Measurements from ENCODE around the gene ASPSCR1.

DNA sequence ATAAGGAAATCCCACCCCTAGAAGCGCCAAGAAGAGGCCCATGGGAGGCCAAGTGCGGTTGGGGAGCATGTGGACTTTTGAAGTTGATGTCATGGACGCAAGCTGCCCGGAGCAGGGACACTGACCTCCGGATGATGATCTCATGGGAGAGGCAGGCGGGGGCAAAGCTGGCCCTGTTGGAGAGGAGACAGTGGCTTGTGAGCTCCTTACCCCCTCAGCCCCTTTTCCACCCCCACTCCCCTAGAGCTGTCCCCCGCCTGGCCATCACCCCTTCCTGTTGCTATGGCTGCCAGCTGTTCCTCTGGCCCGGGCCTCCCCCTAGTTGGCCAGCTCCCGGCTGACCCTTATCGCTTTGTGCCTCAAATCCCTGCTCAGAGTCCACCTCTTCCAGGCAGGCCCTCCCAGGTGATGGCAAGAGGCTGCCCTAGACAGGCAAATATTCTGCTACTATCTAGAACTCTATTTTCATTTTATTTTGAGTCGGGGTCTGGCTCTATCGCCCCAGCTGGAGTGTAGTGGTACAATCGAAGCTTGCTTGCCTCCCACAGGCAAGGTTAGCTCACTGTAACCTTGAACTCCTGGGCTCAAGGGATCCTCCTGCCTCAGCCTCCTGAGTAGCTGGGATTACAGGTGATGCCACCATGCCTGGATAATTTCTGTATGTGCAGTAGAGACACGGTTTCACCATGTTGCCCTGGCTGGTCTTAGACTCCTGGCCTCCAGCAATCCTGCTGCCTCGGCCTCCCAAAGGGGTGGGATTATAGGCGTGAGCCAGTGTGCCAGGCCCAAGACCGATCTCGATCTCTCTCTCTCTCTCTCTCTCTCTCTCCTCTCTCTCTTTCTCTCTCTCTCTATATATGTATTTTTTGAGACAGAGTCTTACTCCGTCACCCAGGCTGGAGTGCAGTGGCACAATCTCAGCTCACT, 23.0 kb upstream of the ASPSCR1 start:
- TF ChIP-seq ZKSCAN8 (CRISPR knock-in tag; IDR thresholded peaks at IDR 0.05): no peak
- TF ChIP-seq SMC3 (conservative IDR thresholded peaks at IDR 0.05; ENCODE audit: insufficient read depth, low read depth, low read length): no peak
- no peak for TF ChIP-seq PTBP1 (IDR thresholded peaks at IDR 0.05; ENCODE audit: low read depth, low read length)
- TF ChIP-seq POLR2A (conservative IDR thresholded peaks at IDR 0.05): no peak; the same call in 1 of the 2 replicates
- no peak for TF ChIP-seq BHLHE40 (IDR thresholded peaks at IDR 0.05; ENCODE audit: low read length)
- no peak for TF ChIP-seq TAF1 (IDR thresholded peaks at IDR 0.05; ENCODE audit: control insufficient read depth, extremely low read depth, insufficient read depth, low read length, severe bottlenecking)
- no peak for TF ChIP-seq ATF1 (CRISPR knock-in tag; IDR thresholded peaks at IDR 0.05)
- no peak for TF ChIP-seq ATF1 (tag; IDR thresholded peaks at IDR 0.05)
- no peak for TF ChIP-seq ZNF175 (CRISPR knock-in tag; IDR thresholded peaks at IDR 0.05; ENCODE audit: low read depth)
- TF ChIP-seq, protein P1, sequence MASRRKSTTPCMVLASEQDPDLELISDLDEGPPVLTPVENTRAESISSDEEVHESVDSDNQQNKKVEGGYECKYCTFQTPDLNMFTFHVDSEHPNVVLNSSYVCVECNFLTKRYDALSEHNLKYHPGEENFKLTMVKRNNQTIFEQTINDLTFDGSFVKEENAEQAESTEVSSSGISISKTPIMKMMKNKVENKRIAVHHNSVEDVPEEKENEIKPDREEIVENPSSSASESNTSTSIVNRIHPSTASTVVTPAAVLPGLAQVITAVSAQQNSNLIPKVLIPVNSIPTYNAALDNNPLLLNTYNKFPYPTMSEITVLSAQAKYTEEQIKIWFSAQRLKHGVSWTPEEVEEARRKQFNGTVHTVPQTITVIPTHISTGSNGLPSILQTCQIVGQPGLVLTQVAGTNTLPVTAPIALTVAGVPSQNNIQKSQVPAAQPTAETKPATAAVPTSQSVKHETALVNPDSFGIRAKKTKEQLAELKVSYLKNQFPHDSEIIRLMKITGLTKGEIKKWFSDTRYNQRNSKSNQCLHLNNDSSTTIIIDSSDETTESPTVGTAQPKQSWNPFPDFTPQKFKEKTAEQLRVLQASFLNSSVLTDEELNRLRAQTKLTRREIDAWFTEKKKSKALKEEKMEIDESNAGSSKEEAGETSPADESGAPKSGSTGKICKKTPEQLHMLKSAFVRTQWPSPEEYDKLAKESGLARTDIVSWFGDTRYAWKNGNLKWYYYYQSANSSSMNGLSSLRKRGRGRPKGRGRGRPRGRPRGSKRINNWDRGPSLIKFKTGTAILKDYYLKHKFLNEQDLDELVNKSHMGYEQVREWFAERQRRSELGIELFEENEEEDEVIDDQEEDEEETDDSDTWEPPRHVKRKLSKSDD (conservative IDR thresholded peaks at IDR 0.05; ENCODE audit: low read length): no peak
- TF ChIP-seq, protein P2, sequence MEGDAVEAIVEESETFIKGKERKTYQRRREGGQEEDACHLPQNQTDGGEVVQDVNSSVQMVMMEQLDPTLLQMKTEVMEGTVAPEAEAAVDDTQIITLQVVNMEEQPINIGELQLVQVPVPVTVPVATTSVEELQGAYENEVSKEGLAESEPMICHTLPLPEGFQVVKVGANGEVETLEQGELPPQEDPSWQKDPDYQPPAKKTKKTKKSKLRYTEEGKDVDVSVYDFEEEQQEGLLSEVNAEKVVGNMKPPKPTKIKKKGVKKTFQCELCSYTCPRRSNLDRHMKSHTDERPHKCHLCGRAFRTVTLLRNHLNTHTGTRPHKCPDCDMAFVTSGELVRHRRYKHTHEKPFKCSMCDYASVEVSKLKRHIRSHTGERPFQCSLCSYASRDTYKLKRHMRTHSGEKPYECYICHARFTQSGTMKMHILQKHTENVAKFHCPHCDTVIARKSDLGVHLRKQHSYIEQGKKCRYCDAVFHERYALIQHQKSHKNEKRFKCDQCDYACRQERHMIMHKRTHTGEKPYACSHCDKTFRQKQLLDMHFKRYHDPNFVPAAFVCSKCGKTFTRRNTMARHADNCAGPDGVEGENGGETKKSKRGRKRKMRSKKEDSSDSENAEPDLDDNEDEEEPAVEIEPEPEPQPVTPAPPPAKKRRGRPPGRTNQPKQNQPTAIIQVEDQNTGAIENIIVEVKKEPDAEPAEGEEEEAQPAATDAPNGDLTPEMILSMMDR (IDR thresholded peaks at IDR 0.05 in 2 of 3, conservative IDR thresholded peaks at IDR 0.05 in 1 of 3; ENCODE audit: insufficient read depth in 2 of 3, low read depth in 1 of 3, low read length in 3 of 3): no peak
- no peak for TF ChIP-seq POLR2AphosphoS5 (IDR thresholded peaks at IDR 0.05; ENCODE audit: control insufficient read depth, insufficient read depth, low read depth, low read length)
- no peak for TF ChIP-seq CHD4 (IDR thresholded peaks at IDR 0.05; ENCODE audit: insufficient read depth, insufficient replicate concordance, low read depth, low read length, poor library complexity, severe bottlenecking)
- TF ChIP-seq PHF20 (IDR thresholded peaks at IDR 0.05; ENCODE audit: partially characterized antibody): no peak

Measured in K562 (cell line).